Vagina (tissue), 2 donors: ENCODE data around the gene MYLK2. TPM values are rescaled to one million over a fixed set of nuclear protein-coding genes. Genes with fewer than 3 reads are reported as not detected.

ENCODE experiments used
- DNase-seq, 2 donors: peaks; one replicate each; pipeline ENCODE4 v3.0.0-alpha.2; 2017; ENCODE audit errors: extremely low spot score in 2 of 2
- H3K27ac ChIP-seq: fragments of 200-600 bp; sonication (generic); one replicate; pipeline ENCODE4 v1.5.1; 2019
- H3K27me3 ChIP-seq: fragments of 200-600 bp; sonication (generic); one replicate; pipeline ENCODE4 v1.5.1; 2019
- H3K36me3 ChIP-seq, 2 donors: fragments of 200-600 bp; sonication (generic); one replicate each; pipeline ENCODE4 v1.5.1; 2017 to 2019
- H3K4me1 ChIP-seq: fragments of 200-600 bp; sonication (generic); one replicate; pipeline ENCODE4 v1.5.1; 2019
- H3K4me3 ChIP-seq, 2 donors: fragments of 200-600 bp; sonication (generic); 1 replicate in 1 of 2; 2 replicates in 1 of 2; pipeline ENCODE4 v1.5.1; 2016 to 2019
- H3K9me3 ChIP-seq: fragments of 200-600 bp; sonication (generic); one replicate; pipeline ENCODE4 v1.5.1; 2019
- POLR2A ChIP-seq, 2 donors: fragments of 450-650 bp; IDR thresholded peaks; one replicate each; pipeline ENCODE4 v1.6.1; 2017; ENCODE audit warnings: antibody characterized with exemption in 2 of 2, mild to moderate bottlenecking in 2 of 2, moderate library complexity in 2 of 2
- POLR2AphosphoS5 ChIP-seq, 2 donors: sonication (generic); formaldehyde crosslinking; IDR thresholded peaks; one replicate each; pipeline ENCODE4 v1.9.0; 2017; ENCODE audit warnings: antibody characterized with exemption in 2 of 2, mild to moderate bottlenecking in 2 of 2, low read depth in 1 of 2; ENCODE audit not compliant: insufficient read depth in 1 of 2
- intact Hi-C: fragments of 100-400 bp; cut with DNase I; formaldehyde crosslinking; loops from one replicate; pipeline ENCODE4 v1.15.1; 2023
- total RNA-seq: library from RNA; depleted of rRNA; stranded (reverse); fragments of >200 nt; gene quantifications from one replicate; pipeline ENCODE4 v1.2.3, GENCODE V29; 2016
- TF ChIP-seq, protein P1 (sequence below), 3 experiments: fragments of 450-650 bp in 2 of 3; fragments of 200-600 bp in 1 of 3; sonication (generic) in 1 of 3; IDR thresholded peaks; one replicate each; pipeline ENCODE4 v1.5.1; 2017 to 2019; ENCODE audit warnings: antibody characterized with exemption in 3 of 3, mild to moderate bottlenecking in 2 of 3, moderate library complexity in 2 of 3

Gene MYLK2
- not detected for total RNA-seq

DNA sequence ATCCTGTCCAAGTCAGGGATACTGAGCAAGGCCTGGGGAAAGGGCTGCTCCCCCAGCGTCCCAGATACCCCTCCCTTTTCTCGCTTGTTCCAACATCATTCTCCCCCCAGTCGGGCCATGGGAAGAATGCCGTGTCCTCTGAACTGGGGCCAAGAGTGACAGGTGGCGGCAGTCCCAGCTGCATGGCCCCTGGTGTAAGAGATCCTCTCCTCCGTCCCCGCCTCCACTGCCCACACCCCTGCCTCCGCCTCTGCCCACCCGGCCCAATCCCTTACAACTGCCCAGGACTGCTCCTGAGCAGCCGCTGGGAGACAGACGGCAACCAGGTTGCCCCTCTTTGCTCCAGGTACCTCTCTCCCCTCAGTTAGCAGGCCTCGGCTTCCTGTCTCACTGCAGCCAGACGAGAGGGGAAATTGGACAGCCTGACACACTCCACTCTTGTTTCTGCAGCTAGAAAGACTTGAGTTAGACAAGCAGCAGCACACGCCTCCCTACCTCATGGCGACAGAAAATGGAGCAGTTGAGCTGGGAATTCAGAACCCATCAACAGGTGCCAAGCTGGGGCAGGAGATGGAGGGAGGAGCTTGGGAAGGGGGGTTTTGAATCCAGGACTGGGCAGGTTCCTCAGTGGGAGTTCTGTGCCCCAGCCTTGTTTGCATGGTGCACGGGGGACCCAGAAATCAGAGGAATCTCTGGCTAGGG is at the start of gene MYLK2:
TSS of gene MYLK2 (plus strand) at position 274 of the 702 bp plus-strand sequence. CDS start at position 499, 225 bp downstream.
- no peak for DNase-seq
- TF ChIP-seq POLR2AphosphoS5 (IDR thresholded peaks at IDR 0.05; ENCODE audit: insufficient read depth in 1 of 2, low read depth in 1 of 2) (no peak), POLR2A (IDR thresholded peaks at IDR 0.05) (no peak)
- TF ChIP-seq, protein P1, sequence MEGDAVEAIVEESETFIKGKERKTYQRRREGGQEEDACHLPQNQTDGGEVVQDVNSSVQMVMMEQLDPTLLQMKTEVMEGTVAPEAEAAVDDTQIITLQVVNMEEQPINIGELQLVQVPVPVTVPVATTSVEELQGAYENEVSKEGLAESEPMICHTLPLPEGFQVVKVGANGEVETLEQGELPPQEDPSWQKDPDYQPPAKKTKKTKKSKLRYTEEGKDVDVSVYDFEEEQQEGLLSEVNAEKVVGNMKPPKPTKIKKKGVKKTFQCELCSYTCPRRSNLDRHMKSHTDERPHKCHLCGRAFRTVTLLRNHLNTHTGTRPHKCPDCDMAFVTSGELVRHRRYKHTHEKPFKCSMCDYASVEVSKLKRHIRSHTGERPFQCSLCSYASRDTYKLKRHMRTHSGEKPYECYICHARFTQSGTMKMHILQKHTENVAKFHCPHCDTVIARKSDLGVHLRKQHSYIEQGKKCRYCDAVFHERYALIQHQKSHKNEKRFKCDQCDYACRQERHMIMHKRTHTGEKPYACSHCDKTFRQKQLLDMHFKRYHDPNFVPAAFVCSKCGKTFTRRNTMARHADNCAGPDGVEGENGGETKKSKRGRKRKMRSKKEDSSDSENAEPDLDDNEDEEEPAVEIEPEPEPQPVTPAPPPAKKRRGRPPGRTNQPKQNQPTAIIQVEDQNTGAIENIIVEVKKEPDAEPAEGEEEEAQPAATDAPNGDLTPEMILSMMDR (IDR thresholded peaks at IDR 0.05): no peak
- Histone ChIP-seq H3K27me3 (no peaks in the 10 kb centered on the region), H3K4me1 (peaks cover 13% of the 10 kb centered on the region), H3K9me3 (no peaks in the 10 kb centered on the region), H3K36me3 (no peaks in the 10 kb centered on the region), H3K27ac (no peak within 1 kb of the TSS), H3K4me3 (no peak within 1 kb of the TSS)
- intact Hi-C loops: no loop called here

DNA sequence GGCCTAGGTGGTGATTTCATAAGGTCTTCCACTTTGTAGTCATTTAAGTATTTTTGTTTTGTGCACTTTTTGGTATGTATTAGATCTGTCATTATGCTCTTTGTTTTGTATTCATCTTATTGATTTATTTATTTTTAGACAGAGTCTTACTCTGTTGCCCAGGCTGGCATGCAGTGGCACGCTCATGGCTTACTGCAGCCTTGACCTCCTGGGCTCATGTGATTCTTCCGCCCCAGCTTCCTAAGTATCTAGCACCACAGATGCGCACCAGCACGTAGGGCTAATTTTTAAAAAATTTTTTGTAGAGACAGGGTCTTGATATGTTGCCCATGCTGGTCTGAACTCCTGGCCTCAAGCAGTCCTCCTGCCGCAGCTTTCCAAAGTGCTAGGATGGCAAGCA is 49.5 kb upstream of the MYLK2 start:
- Histone ChIP-seq H3K36me3 (no peaks in the 10 kb centered on the region), H3K9me3 (no peaks in the 10 kb centered on the region), H3K4me1 (no peaks in the 10 kb centered on the region), H3K27ac (no peak overlapping the region), H3K4me3 (no peak overlapping the region), H3K27me3 (no peaks in the 10 kb centered on the region)
- DNase-seq: no peak
- TF ChIP-seq POLR2AphosphoS5 (IDR thresholded peaks at IDR 0.05; ENCODE audit: insufficient read depth in 1 of 2, low read depth in 1 of 2) (no peak), POLR2A (IDR thresholded peaks at IDR 0.05) (no peak)
- TF ChIP-seq, protein P1 (IDR thresholded peaks at IDR 0.05): no peak
- intact Hi-C loops: no loop called here

DNA sequence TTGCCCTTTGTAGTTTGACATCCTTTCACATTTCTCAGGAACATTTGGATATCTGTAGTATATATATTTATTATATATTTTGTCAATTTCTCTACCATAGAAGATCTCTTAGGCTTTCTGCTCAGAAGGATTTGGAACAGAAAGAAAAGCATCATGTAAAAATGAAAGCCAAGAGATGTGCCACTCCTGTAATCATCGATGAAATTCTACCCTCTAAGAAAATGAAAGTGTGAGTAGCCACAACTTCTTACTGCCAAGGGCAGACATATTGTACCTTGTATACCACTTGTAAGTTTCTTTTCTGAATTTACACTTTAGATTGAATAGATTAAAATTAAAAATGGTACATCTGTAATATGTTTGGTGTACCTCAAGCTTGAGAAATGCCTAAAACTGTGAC is 48.9 kb upstream of the MYLK2 start:
- no peak for DNase-seq
- Histone ChIP-seq H3K36me3 (no peaks in the 10 kb centered on the region), H3K4me3 (no peak overlapping the region), H3K27ac (no peak overlapping the region), H3K9me3 (no peaks in the 10 kb centered on the region), H3K4me1 (no peaks in the 10 kb centered on the region), H3K27me3 (no peaks in the 10 kb centered on the region)
- no peak for TF ChIP-seq POLR2AphosphoS5 (IDR thresholded peaks at IDR 0.05; ENCODE audit: insufficient read depth in 1 of 2, low read depth in 1 of 2)
- no peak for TF ChIP-seq POLR2A (IDR thresholded peaks at IDR 0.05)
- TF ChIP-seq, protein P1 (IDR thresholded peaks at IDR 0.05): no peak
- intact Hi-C loops: no loop called here

DNA sequence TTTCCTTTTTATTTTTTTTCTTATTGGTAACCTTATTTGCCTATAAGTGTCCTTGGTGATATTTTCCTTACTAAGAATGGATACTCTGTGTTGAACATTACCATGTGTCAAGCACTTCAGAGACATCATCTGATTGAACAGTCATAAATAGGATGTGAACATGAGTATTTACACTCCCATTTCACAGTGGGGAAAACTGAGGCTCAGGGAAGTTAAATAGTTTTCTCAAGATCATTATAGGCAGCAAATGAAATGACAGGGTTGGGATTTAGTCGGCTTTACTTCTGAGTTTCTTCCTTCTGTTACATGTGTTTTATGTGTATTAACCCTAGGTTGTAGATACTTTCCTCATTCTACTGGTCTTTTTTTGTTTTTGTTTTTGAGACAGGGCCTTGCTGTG is 44.7 kb upstream of the MYLK2 start:
- no peak for DNase-seq
- Histone ChIP-seq H3K36me3 (no peaks in the 10 kb centered on the region), H3K27me3 (no peaks in the 10 kb centered on the region), H3K27ac (no peak overlapping the region), H3K9me3 (no peaks in the 10 kb centered on the region), H3K4me3 (no peak overlapping the region), H3K4me1 (no peaks in the 10 kb centered on the region)
- intact Hi-C loops: no loop called here
- TF ChIP-seq, protein P1 (IDR thresholded peaks at IDR 0.05): no peak
- no peak for TF ChIP-seq POLR2AphosphoS5 (IDR thresholded peaks at IDR 0.05; ENCODE audit: insufficient read depth in 1 of 2, low read depth in 1 of 2)
- no peak for TF ChIP-seq POLR2A (IDR thresholded peaks at IDR 0.05)

DNA sequence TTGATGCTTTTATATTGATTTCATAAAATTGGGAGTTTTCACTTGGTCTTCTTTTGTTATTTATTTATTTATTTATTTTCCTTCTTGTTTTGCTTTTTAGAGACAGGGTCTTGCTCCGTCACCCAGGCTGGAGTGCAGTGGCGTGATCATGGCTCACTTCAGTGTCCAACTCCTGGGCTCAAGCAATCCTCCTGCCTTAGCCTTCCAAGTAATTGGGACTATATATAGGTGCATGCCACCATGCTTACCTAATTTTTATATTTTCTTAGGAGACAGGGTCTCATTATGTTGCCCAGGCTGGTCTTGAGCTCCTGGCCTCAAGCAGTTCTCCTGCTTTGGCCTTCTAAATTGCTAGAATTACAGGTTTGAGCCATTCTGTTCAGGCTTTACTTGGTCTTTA is 38.3 kb upstream of the MYLK2 start:
- Histone ChIP-seq H3K9me3 (no peaks in the 10 kb centered on the region), H3K4me3 (no peak overlapping the region), H3K4me1 (no peaks in the 10 kb centered on the region), H3K27me3 (no peaks in the 10 kb centered on the region), H3K27ac (no peak overlapping the region), H3K36me3 (no peaks in the 10 kb centered on the region)
- DNase-seq: no peak
- intact Hi-C loops: no loop called here
- TF ChIP-seq POLR2A (IDR thresholded peaks at IDR 0.05): no peak
